Suppressor macrophage (primary cell): ENCODE results near the gene TNKS2.
A peak's percentile ranks its signal among the peaks of the same experiment; 100 is the strongest.
"Not testable (repeated sequence)": the region's sequence is repeated elsewhere in the genome, so short reads cannot be mapped to it uniquely, and the experiment has no call there.

ENCODE experiments used
- DNase-seq, 4 experiments: peaks; one replicate each; pipeline ENCODE4 v3.0.0-alpha.2; 2020 to 2022
- total RNA-seq, 17 experiments: gene quantifications; one replicate each; lab custom pipeline; 2026; ENCODE audit warnings: mixed read lengths in 6 of 17, inconsistent platforms in 3 of 17; lab: John Stamatoyannopoulos, UW

Gene TNKS2
- total RNA-seq = 99.6 to 244 (median 155) reads per million in 17 experiments

GRCh38 chr10:91797874-91798648 lies at the start of gene TNKS2:
Gene TNKS2 (plus strand): TSS chr10:91798426. CDS start chr10:91798691, 265 bp downstream.
- DNase-seq = peak; percentile 97 to 99 (median 98)

- DNase-seq = not testable (repeated sequence)
Observed at GRCh38 chr10:91749592-91749991, 48.6 kb upstream of the TNKS2 start.

GRCh38 chr10:91756286-91756685 lies 41.9 kb upstream of the TNKS2 start:
- peak in 2 of 4 experiments; percentile 2 to 9 for DNase-seq

GRCh38 chr10:91758303-91759146 lies 39.7 kb upstream of the TNKS2 start:
- DNase-seq = peak; percentile 23 to 78 (median 55)

GRCh38 chr10:91759581-91759986 lies 38.6 kb upstream of the TNKS2 start:
- no peak for DNase-seq

- DNase-seq = peak in 3 of 4 experiments; percentile 10 to 62 (median 52)
Observed at GRCh38 chr10:91761721-91762120, 36.5 kb upstream of the TNKS2 start.

- DNase-seq = no peak
Observed at GRCh38 chr10:91762878-91763277, 35.3 kb upstream of the TNKS2 start.

- no peak for DNase-seq
Observed at GRCh38 chr10:91766676-91767075, 31.6 kb upstream of the TNKS2 start.

GRCh38 chr10:91768123-91768522 lies 30.1 kb upstream of the TNKS2 start:
- DNase-seq = no peak

GRCh38 chr10:91771907-91772306 lies 26.3 kb upstream of the TNKS2 start:
- no peak for DNase-seq

- no peak for DNase-seq
Observed at GRCh38 chr10:91772461-91772860, 25.8 kb upstream of the TNKS2 start.

- no peak for DNase-seq
Observed at GRCh38 chr10:91772869-91773268, 25.4 kb upstream of the TNKS2 start.

- DNase-seq = no peak
Observed at GRCh38 chr10:91774571-91774970, 23.7 kb upstream of the TNKS2 start.

- no peak for DNase-seq
Observed at GRCh38 chr10:91775731-91776130, 22.5 kb upstream of the TNKS2 start.

GRCh38 chr10:91776266-91776665 lies 22.0 kb upstream of the TNKS2 start:
- DNase-seq = no peak

GRCh38 chr10:91778485-91778884 lies 19.7 kb upstream of the TNKS2 start:
- no peak for DNase-seq

- no peak for DNase-seq
Observed at GRCh38 chr10:91779011-91779605, 19.1 kb upstream of the TNKS2 start.

GRCh38 chr10:91782539-91782938 lies 15.7 kb upstream of the TNKS2 start:
- no peak for DNase-seq

GRCh38 chr10:91785830-91786229 lies 12.4 kb upstream of the TNKS2 start:
- no peak for DNase-seq

GRCh38 chr10:91787258-91787657 lies 11.0 kb upstream of the TNKS2 start:
- DNase-seq = no peak

- DNase-seq = no peak
Observed at GRCh38 chr10:91787810-91788209, 10.4 kb upstream of the TNKS2 start.

- DNase-seq = no peak
Observed at GRCh38 chr10:91788527-91788926, 9.7 kb upstream of the TNKS2 start.
